ACHN (cell line): ENCODE data around the gene NDUFS3.
A peak's percentile ranks its signal among the peaks of the same experiment; 100 is the strongest.
"Not testable (repeated sequence)": the region's sequence is repeated elsewhere in the genome, so short reads cannot be mapped to it uniquely, and the experiment has no call there.

Experiments
- DNase-seq: peaks from one replicate; pipeline ENCODE4 v3.0.0-alpha.2; 2015
- in situ Hi-C: cut with HindIII; loops from 2 replicates; pipeline ENCODE4 v1.10.0; 2017; ENCODE audit warnings: low sequenced_read_pairs, low pct_ligation_motif_present, low pct_unique_long_range_greater_than_20kb

The NDUFS3 gene

DNA sequence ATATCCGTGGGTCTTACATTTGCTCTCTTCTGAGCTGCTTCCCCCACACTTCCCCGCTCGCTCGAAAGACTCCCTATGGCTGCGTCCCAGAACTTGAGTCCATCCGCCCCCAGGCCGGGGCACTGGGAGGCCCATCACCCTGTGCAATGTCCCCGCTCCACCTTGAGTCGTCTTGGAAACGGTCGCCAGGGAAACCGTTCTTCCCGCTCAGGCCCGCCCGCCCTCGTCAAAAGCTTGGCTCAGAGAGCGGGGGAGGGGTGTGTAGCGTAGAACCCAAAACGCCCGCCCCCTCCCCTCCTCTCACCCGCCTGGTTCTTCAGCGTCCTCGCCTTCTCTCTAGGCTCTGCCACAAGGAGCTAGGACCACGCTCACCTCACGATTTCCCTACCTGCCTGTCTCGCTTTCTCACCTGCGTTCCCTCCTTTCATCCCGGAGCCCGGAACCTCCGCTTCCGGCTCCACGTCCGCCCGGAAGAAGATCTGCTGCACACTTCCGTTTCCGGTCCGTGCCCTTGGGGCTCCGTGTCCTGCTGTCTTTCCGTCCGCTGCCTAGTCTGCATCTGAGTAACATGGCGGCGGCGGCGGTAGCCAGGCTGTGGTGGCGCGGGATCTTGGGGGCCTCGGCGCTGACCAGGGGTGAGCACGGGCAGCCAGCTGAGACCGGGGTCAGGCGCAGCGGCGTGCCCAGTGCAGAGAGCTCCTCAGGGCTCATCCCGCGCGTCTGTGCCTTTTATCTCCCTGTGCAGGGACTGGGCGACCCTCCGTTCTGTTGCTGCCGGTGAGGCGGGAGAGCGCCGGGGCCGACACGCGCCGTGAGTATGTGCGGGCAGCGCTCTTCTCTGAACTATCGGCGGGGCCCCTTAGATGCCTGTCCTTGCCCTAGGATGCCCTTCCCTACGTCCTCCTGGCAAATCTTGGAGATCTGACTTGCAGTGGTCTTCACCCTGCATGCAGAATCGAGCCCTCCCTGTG is at the start of gene NDUFS3, which contains the start of gene KBTBD4:
TSS of gene NDUFS3 (plus strand) at position 551 of the 971 bp plus-strand sequence. CDS start at position 569, 18 bp downstream.
TSS of gene KBTBD4 (minus strand) at position 447 of the 971 bp plus-strand sequence. CDS start at position 428, 19 bp downstream.
- peak; percentile 85 for DNase-seq
- in situ Hi-C loops = no loop called here

DNA sequence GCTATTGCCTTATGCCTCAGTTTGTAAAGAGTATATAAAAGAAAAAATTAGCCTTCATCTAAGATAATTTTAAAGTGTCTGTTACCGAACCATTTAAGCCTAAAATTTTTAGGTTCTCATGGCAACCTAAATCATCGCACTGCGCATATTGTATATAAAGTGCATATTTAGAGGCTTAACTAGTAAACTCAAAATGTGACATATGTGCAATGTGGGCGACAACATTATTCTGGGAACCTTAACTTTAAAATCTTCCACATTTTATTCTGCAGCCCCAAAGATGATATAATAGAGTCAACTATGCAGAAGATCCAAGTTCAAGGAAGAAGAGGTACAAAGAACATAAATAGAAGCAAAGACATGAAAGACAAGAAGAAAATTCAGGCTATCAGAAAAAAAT is 48.9 kb upstream of the NDUFS3 start:
- no peak for DNase-seq
- in situ Hi-C loops = no loop called here

DNA sequence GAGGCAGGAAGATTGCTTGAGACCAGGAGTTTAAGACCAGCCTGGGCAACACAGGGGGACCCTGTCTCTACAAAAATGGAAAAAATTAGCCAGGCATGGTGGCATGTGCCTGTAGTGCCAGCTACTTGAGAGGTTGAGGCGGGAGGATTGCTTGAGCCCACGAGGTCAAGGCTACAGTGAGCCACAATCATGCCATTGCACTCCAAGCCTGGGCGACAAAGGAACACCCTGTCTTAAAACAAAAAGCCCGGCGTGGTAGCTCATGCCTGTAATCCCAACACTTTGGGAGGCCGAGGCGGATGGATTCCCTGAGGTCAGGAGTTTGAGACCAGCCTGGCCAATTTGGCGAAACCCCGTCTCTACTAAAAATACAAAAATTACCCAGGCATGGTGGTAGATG is 48.2 kb upstream of the NDUFS3 start:
- DNase-seq, in situ Hi-C loops: not testable (repeated sequence)

DNA sequence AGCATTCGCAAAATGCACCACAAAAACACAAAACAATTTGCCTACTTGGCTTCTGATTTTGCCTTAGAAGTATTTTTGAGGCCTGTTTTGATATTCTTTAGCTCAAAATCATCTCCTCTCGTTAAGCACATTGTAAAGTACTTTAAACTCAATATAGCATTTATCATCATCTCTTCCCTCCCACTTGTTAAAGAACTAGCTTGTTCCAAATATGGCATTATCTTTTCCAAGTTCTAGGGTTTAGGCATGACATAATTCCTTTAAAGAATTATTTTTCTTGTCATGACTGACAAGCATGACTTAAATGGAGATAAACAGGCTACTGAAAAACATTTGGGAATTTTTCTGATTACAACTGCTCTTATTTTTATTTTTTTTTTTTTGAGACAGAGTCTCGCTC is 47.2 kb upstream of the NDUFS3 start:
- in situ Hi-C loops = no loop called here
- DNase-seq = no peak

DNA sequence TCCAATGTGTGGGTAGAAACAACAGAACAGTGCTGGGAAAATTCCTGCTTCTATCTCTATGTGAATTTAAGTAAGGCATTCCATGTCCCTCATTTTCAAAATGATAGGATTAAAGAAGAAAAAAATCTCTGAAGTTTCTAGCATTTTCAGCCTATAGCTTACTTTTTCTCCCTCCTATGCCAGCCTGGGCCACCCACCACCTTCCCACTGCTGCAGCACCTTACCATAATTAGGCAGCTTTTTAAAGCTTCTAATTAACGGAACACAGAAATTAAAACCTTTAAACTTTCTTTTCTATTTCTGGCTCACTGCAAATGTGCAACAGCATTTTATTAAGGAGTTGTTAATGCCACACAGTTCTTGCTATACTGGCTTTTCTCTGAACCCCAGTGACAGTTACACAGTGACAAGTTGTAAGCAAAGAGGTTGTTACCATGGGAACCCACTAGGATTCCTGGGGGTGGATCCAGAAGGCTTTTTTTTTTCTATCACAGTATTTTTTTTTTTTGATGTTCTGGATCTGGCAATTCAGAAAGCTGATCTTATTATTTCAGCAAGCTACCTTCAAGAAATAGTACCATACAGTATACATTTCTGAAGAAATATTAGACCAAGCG is 46.2 kb upstream of the NDUFS3 start:
- DNase-seq = no peak
- in situ Hi-C loops = no loop called here

DNA sequence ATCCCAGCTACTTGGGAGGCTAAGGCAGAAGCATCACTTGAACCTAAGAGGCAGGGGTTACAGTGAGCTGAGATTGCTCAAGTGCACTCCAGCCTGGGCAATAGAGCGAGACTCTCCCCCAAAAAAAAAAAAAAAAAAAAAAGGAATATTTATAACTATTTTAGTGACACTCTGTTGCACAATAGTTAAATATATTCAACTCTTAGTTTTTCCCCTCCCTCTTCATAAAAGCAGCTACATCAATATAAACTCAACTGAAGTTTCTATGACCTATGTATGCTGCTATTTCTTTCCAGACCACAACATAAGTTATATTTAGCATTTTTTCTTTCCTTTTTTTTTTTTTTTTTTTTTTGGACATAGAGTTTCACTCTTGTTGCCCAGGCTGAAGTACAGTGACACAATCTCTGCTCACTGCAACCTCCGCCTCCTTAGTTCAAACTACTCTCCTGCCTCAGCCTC is 45.2 kb upstream of the NDUFS3 start:
- in situ Hi-C loops = no loop called here
- no peak for DNase-seq

DNA sequence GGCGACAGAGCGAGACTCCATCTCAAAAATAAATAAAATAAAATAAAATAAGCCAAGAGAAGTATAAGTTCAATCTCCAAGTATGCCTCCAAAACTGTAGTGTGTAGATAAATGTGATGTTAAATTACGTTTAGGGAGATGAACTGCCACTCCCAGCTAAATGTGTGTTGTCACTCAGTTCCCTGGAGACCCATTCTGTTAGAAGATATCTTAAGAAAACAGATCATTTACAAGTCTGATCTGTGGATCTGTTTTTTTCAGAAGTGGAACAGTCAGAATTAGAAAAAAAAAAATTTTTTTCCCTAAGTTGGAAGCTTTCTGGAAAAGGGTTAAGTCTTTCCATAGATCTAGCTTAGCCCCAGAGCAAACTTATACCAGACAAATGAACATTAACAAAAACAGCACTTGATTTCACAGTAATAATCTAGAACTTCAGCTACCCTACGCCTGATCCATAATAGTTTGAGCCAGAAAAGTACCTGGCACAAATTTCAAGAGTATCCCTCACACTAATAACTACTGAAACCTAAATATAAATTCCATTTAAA is 44.1 kb upstream of the NDUFS3 start:
- DNase-seq = no peak
- in situ Hi-C loops = no loop called here

DNA sequence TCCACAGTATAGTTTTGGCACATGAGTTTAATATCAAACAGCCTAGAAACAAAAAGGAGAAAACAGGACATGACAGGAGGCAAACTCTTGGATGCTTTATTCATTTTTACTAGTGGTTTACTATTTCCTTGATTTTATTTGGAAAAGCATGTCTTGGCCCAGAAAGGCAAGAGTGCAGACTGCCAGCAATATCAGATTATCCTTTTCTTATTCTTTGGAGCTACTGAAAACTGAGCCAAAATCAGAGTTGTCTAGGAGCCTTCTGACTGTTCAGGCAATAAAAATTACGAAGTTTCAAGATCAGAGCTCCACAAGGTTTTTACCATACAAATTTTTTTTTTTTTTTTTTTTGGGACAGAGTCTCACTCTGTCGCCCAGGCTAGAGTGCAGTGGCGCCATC is 42.0 kb upstream of the NDUFS3 start:
- DNase-seq = no peak
- in situ Hi-C loops = no loop called here

DNA sequence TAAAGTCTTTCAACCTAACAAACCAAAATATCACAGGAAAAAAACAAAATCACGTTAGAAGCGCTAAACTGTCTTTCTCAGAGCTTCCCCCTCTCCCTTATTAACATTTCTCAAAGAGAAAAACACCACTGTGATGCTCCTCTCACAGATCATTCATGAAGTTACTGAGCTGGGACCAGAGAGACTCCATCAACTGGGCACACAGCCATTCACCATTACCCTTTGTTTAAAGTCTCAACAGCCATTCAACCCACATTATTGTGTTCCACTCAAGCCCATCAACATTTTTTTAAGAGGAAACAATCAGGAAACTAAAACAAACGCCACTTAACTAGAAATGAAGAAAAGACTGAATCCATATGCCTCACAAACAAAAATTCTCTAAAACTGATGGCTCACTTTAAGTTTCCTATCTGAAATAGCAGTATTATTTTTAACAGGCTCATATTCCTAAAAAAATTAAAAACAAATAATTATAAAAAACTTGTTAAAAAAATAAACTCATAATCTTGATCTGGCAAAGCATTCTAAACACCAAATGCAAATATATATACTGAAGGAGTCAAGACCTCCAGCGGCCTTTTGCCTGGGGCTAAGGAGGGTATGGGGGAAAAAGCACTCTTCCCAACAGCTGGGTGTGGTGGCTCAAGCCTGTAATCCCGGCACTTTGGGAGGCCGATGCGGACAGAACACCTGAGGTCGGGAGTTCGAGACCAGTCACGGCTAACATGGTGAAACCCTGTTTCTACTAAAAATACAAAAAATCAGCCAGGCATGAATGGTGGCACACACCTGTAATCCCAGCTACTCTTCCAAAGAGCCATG is 39.9 kb upstream of the NDUFS3 start:
- in situ Hi-C loops = no loop called here
- no peak for DNase-seq

DNA sequence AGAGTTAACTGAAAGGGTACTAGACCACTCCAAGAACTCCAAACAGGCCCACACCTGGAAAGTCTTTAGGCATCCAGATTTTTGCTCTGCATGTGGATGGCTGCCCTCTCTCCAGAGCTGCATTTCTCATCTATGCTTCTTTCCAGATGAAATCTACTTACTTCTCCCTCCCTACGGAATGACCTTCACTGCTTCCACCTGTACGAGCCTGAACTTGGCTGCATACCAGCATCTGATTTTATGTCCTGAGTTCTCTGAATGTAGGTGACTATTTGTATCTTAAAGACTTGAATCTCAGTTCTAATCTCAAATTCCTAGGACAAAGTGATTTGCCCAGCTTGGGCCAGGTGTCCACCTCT is 39.2 kb upstream of the NDUFS3 start:
- in situ Hi-C loops = no loop called here
- no peak for DNase-seq

DNA sequence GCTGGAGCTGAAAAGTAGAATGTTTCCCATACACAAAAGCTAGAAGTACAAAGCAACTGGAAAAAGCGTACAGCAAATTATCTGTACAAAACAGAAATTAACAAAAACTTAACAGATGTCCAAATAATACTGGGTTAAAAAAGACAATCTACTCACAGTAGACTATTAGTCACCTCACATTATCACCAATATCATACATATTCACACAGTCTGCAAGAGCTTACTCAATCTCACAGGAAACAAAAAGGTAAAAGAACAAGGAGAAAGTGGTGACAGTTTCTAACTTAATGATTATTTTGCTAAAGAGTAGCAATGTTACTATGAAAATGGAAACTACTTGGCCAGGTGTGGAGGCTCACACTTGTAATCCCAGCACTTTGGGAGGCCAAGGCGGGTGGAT is 37.8 kb upstream of the NDUFS3 start:
- in situ Hi-C loops = no loop called here

DNA sequence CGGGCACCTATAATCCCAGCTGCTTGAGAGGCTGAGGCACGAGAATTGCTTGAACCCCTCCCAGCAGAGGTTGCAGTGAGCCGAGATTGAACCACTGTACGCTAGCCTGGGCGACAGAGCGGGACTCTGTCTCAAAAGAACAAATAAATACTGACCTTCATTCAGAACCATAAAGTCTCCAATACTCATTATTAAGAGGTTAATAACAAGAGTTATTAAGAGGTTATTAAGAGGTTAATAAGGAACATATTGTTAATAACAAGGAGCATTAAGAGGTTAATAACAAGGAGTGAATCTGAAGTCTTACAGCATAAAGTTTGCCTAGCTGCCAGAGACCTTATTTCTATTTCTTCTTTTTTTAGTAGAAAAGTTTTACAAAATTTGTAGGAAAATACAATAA is 33.6 kb upstream of the NDUFS3 start:
- in situ Hi-C loops = no loop called here
- DNase-seq = no peak

More for the DNA sequence above, 37.8 kb upstream of the NDUFS3 start:
- DNase-seq = no peak

DNA sequence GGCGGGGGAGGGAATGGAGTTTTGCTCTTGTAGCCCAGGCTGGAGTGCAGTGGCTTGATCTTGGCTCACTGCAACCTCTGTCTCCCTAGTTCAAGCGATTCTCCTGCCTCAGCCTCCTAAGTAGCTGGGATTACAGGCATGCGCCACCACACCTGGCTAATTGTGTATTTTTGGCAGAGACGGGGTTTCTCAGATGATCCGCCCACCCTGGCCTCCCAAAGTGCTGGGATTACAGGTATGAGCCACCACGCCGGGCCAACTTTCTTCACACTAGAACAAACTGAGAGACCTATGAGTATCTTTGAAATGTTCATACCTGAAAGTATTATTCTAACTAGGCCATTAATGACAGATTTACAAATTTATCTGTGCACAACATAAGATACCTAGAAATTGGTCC is 32.6 kb upstream of the NDUFS3 start:
- in situ Hi-C loops = not testable (repeated sequence)

DNA sequence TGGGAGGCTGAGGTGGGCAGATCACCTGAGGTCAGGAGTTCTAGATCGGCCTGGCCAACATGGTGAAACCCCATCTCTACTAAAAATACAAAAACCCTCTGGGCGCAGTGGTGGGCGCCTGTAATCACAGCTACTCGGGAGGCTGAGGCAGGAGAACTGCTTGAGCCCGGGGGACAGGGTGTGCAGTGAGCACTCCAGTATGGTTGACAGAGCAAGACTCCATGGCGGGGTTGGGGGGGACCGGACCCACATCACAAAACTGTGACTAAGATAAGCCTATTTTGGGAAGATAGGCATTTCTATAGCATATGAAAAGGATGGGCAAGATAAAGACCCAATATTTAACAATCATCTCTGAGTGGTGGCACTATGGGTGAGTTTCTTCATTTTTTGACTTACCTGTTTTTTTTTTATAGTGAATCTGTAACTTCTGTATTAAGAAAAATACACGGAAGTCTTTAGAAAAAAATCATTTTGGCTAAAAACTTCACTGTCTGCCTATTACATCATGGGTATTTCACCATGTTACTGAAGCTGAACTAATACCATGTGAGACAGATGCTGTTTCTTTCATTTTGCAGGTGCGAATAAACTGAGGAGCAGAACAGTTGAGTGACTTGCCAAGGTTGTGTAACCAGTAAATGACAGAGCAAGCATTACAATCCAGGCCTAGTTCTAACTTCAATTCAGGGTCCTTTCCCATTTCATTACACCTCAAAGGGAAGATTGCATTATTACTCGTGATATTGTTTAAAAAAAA is 28.4 kb upstream of the NDUFS3 start:
- no peak for DNase-seq
- in situ Hi-C loops = no loop called here

More for the DNA sequence above, 32.6 kb upstream of the NDUFS3 start:
- DNase-seq = not testable (repeated sequence)

DNA sequence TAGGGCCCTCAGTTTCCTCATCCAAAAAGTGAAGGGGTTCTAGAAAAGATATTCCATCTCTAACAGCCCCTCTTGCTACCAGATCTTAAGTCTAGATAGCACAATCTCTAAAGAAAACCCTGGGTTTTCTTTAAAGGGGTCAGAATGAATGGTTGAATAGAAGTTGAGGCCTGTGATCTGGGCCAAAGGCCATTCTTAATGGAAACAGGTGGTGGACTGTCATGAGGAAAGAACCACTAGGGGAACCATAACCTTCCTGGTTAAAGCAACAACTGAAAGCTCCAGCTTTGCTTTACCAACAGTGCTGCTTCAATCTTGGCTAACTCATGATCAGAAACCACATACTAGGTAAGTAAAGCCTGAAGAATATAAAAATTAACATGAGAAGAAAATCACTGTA is 27.8 kb upstream of the NDUFS3 start:
- DNase-seq = peak; percentile 50
- in situ Hi-C loops = no loop called here

DNA sequence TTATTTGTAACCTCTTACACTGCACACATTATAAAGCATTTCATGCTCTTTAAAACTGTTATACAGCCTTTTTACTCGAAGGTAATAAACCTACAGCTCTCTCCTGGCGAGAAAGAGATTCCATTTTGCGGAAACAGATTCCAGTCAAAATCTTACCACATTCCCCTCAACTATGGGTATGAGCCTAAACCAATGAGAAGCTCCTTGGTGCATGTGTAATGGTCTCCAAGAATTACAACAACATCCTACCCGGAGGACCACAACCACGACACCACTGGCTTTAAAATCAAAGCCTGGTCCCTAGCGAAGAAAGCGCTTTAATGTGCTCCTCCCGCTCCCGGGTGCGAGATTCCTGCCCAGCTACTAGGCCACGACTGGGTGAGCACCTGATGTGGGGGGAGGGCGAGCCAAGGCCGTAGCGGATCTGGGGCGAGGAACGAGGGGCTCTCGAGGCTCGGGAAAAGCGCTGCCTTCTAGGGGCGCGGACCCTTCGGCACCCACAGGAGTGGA is 26.8 kb upstream of the NDUFS3 start:
- DNase-seq = peak; percentile 52

DNA sequence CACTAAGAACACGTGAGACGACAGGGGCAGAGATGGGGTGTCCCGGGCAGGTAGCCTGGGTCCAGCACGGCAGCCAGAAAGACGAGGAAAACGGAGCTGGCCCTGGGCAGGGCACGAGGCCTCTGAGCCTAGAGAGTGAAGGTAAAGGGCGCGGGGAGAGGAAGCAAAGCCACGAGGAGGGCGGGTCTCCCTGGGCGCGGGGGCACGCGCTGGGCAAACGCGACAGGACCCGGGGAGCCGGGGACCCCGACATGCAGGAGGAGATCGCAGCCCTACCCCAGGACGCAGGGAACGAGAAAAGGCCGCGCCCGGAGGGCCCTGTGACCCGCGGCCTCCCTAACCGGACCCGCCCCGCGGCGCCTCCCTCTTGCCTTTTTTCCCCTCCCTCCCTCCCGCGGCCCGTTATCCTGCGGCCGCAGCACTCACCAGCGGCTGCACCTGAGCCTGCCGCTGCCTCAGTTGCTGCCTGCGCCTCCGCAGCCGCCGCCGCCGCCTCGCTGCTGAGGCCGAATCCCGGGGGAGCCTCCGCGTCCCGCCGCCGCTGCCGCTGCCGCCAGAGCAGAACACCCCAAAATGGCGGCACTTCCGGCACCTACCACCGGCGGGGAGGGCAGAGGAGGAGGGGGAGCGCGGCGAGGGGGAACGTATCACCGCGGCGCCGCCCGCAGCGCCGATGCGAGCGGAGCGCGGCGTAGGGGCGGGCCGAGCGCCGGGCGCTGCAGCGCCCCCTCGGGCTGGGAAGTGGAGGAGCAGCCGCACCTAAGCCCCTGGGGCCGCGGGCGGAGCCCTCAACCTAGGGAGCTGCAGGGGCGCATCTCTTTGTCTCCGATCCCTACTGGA is 26.1 kb upstream of the NDUFS3 start, which contains the start of gene CELF1:
TSS of gene CELF1 (minus strand) at position 567 of the 840 bp plus-strand sequence. CDS start 53,609 bp downstream, outside the sequence.
- in situ Hi-C loops = no loop called here
- peak; percentile 89 for DNase-seq

More for the DNA sequence above, 26.8 kb upstream of the NDUFS3 start:
- in situ Hi-C loops = no loop called here
